ENCODE measurements around the gene TPT1.

GRCh38 chr13:45328661-45329111 is 12.3 kb downstream of the TPT1 start:
- TF ChIP-seq POLR2A (IDR thresholded peaks at IDR 0.05): no peak
- no peak for TF ChIP-seq CTCF (IDR thresholded peaks at IDR 0.05)
